H1 (cell line): Measurements from ENCODE around the gene EFHC1. TPM values are rescaled to one million over a fixed set of nuclear protein-coding genes. Genes with fewer than 3 reads are reported as not detected.

Experiments used
- CTCF ChIA-PET: fragments of 300-600 bp; sonication (Branson Sonifier 250); formaldehyde crosslinking; loops from one replicate; lab custom pipeline; 2021; ENCODE audit not compliant: partially characterized antibody; lab: Charles Lee
- POLR2A ChIA-PET: fragments of 300-600 bp; sonication (Branson Sonifier 250); formaldehyde crosslinking; loops from one replicate; lab custom pipeline; 2021; ENCODE audit warnings: inconsistent platforms; ENCODE audit not compliant: partially characterized antibody; lab: Charles Lee
- DNase-seq, 2 experiments: peaks; one replicate each; pipeline versions ENCODE4 v3.0.0 to v3.0.0-alpha.2; 2010 to 2022; ENCODE audit warnings: low spot score in 2 of 2, low read depth in 1 of 2, mixed read lengths in 1 of 2
- FAIRE-seq: peaks from 2 replicates; lab custom pipeline; 2011; peaks lifted over from hg19 to GRCh38; lab: Jason Lieb, UNC
- H2AFZ ChIP-seq: 2 replicates; pipeline ENCODE4 v1.8.1; 2012; ENCODE audit warnings: low read length, inconsistent platforms
- H2AK5ac ChIP-seq: 2 replicates; pipeline ENCODE4 v1.6.1; 2013; ENCODE audit warnings: low read depth, low read length
- H2BK120ac ChIP-seq: replicated peaks from 2 replicates; pipeline ENCODE3; 2013; ENCODE audit warnings: low read depth, low read length, inconsistent platforms
- H2BK12ac ChIP-seq: 2 replicates; pipeline ENCODE4 v1.6.1; 2013; ENCODE audit warnings: low read depth, low read length
- H2BK15ac ChIP-seq: 2 replicates; pipeline ENCODE4 v1.6.1; 2013; ENCODE audit warnings: low read length
- H2BK20ac ChIP-seq: 2 replicates; pipeline ENCODE4 v1.6.1; 2013; ENCODE audit warnings: low read length
- H2BK5ac ChIP-seq: 2 replicates; pipeline ENCODE4 v1.6.1; 2013; ENCODE audit warnings: low read depth, low read length
- H3K14ac ChIP-seq: 2 replicates; pipeline ENCODE4 v1.6.1; 2013; ENCODE audit warnings: inconsistent platforms; ENCODE audit not compliant: insufficient read length
- H3K18ac ChIP-seq: 2 replicates; pipeline ENCODE4 v1.6.1; 2013; ENCODE audit warnings: low read length; ENCODE audit errors: extremely low read depth
- H3K23ac ChIP-seq: 2 replicates; pipeline ENCODE4 v1.6.1; 2013; ENCODE audit warnings: inconsistent platforms; ENCODE audit not compliant: insufficient read length
- H3K23me2 ChIP-seq: 2 replicates; pipeline ENCODE4 v1.6.1; 2013; ENCODE audit warnings: low read depth, low read length
- H3K27ac ChIP-seq: 2 replicates; pipeline ENCODE4 v1.6.1; 2011; ENCODE audit warnings: low read depth, low read length, inconsistent platforms
- H3K27me3 ChIP-seq, 4 experiments: replicated peaks in 1 of 4; 1 replicate in 1 of 4; 2 replicates in 3 of 4; pipeline versions ENCODE4 v1.6.1 to v1.8.1; 2011 to 2013; ENCODE audit warnings: low read length in 3 of 4, mild to moderate bottlenecking in 3 of 4, inconsistent platforms in 2 of 4, mixed read lengths in 2 of 4, moderate library complexity in 1 of 4; ENCODE audit not compliant: control insufficient read depth in 3 of 4, insufficient read depth in 3 of 4; ENCODE audit errors: extremely low read depth in 1 of 4
- H3K36me3 ChIP-seq, 4 experiments: 2 replicates each; pipeline versions ENCODE4 v1.6.1 to v1.8.1; 2011 to 2013; ENCODE audit warnings: mild to moderate bottlenecking in 4 of 4, low read length in 3 of 4, moderate library complexity in 2 of 4, control low read depth in 1 of 4, inconsistent platforms in 1 of 4; ENCODE audit not compliant: insufficient read depth in 4 of 4, control insufficient read depth in 2 of 4
- H3K4ac ChIP-seq: replicated peaks from 2 replicates; pipeline ENCODE3; 2013; ENCODE audit warnings: low read length, low read depth, mixed read lengths, inconsistent platforms; ENCODE audit not compliant: insufficient read length
- H3K4me1 ChIP-seq, 4 experiments: replicated peaks in 1 of 4; 1 replicate in 1 of 4; 2 replicates in 3 of 4; pipeline versions ENCODE4 v1.6.1 to v1.8.1; 2011 to 2013; ENCODE audit warnings: low read length in 3 of 4, inconsistent platforms in 2 of 4, mixed read lengths in 1 of 4; ENCODE audit not compliant: insufficient read depth in 4 of 4, control insufficient read depth in 3 of 4
- H3K4me2 ChIP-seq, 2 experiments: 2 replicates each; pipeline versions ENCODE4 v1.6.1 to v1.8.1; 2011 to 2013; ENCODE audit warnings: low read depth in 2 of 2, low read length in 2 of 2, control low read depth in 1 of 2, inconsistent platforms in 1 of 2, mild to moderate bottlenecking in 1 of 2; ENCODE audit not compliant: insufficient read depth in 1 of 2
- H3K4me3 ChIP-seq, 4 experiments: fragments of 200-600, 300-600 bp in 1 of 4; sonication (generic), shearing (Covaris generic), sonication (Bioruptor Twin) in 1 of 4; 2 replicates each; pipeline versions ENCODE4 v1.5.1 to v1.8.1; 2011 to 2016; ENCODE audit warnings: low read length in 4 of 4, low read depth in 3 of 4, control low read depth in 2 of 4, inconsistent platforms in 2 of 4, mild to moderate bottlenecking in 2 of 4, mixed read lengths in 1 of 4, moderate library complexity in 1 of 4; ENCODE audit not compliant: insufficient read depth in 2 of 4; ENCODE audit errors: extremely low read depth in 1 of 4
- H3K56ac ChIP-seq: replicated peaks from 2 replicates; pipeline ENCODE3; 2013; ENCODE audit warnings: low read depth, mild to moderate bottlenecking, mixed read lengths, low read length, inconsistent platforms; ENCODE audit not compliant: insufficient read length
- H3K79me1 ChIP-seq: 2 replicates; pipeline ENCODE4 v1.6.1; 2013; ENCODE audit warnings: low read depth, low read length, control low read depth
- H3K79me2 ChIP-seq, 2 experiments: 2 replicates each; pipeline versions ENCODE4 v1.6.1 to v1.8.1; 2012 to 2013; ENCODE audit warnings: low read length in 2 of 2, mild to moderate bottlenecking in 2 of 2, inconsistent platforms in 1 of 2; ENCODE audit not compliant: insufficient read depth in 2 of 2, control insufficient read depth in 1 of 2
- H3K9ac ChIP-seq, 4 experiments: replicated peaks in 1 of 4; 1 replicate in 1 of 4; 2 replicates in 3 of 4; pipeline versions ENCODE4 v1.6.1 to v1.8.1; 2011 to 2013; ENCODE audit warnings: low read depth in 3 of 4, low read length in 3 of 4, control low read depth in 2 of 4, mild to moderate bottlenecking in 2 of 4, moderate library complexity in 2 of 4, inconsistent platforms in 1 of 4; ENCODE audit errors: extremely low read depth in 1 of 4
- H3K9me3 ChIP-seq, 2 experiments: 2 replicates each; pipeline versions ENCODE4 v1.6.1 to v1.8.1; 2012 to 2013; ENCODE audit warnings: mild to moderate bottlenecking in 2 of 2, moderate library complexity in 2 of 2, control low read depth in 1 of 2, inconsistent platforms in 1 of 2, low read depth in 1 of 2, low read length in 1 of 2, mixed read lengths in 1 of 2; ENCODE audit not compliant: insufficient read depth in 2 of 2
- H4K20me1 ChIP-seq, 2 experiments: replicated peaks in 1 of 2; 2 replicates each; pipeline versions ENCODE3 to v1.8.1; 2011 to 2013; ENCODE audit warnings: inconsistent platforms in 2 of 2, low read length in 2 of 2, mild to moderate bottlenecking in 1 of 2; ENCODE audit not compliant: insufficient read depth in 2 of 2, control insufficient read depth in 1 of 2
- H4K5ac ChIP-seq: 2 replicates; pipeline ENCODE4 v1.6.1; 2013; ENCODE audit warnings: low read length, low read depth, mixed read lengths, inconsistent platforms; ENCODE audit not compliant: insufficient read length
- H4K8ac ChIP-seq: 2 replicates; pipeline ENCODE4 v1.8.0; 2013; ENCODE audit warnings: mild to moderate bottlenecking, moderate library complexity, low read length, inconsistent platforms; ENCODE audit not compliant: insufficient read depth; ENCODE audit errors: extremely low read depth
- H4K91ac ChIP-seq: replicated peaks from 2 replicates; pipeline ENCODE3; 2013; ENCODE audit warnings: low read length, mixed read lengths, inconsistent platforms; ENCODE audit not compliant: insufficient read length
- BACH1 ChIP-seq: IDR thresholded peaks from 2 replicates; pipeline ENCODE4 v1.6.1; 2012; ENCODE audit warnings: low read length, improper control_type of control experiment
- BRCA1 ChIP-seq: IDR thresholded peaks from 2 replicates; pipeline ENCODE4 v1.6.1; 2012; ENCODE audit warnings: low read depth, low read length, improper control_type of control experiment
- EGR1 ChIP-seq: IDR thresholded peaks from 2 replicates; pipeline ENCODE4 v1.6.1; 2011; ENCODE audit warnings: low read depth, low read length, borderline replicate concordance
- EP300 ChIP-seq, 2 experiments: IDR thresholded peaks; 1 replicate in 1 of 2; 2 replicates in 1 of 2; pipeline ENCODE4 v1.6.1; 2011 to 2012; ENCODE audit warnings: low read depth in 2 of 2, low read length in 2 of 2, mild to moderate bottlenecking in 2 of 2, borderline replicate concordance in 1 of 2, inconsistent platforms in 1 of 2, moderate library complexity in 1 of 2
- KDM4A ChIP-seq: IDR thresholded peaks from one replicate; pipeline ENCODE4 v1.7.1; 2012; ENCODE audit warnings: low read depth, mild to moderate bottlenecking, moderate library complexity, low read length, inconsistent platforms; ENCODE audit not compliant: severe bottlenecking
- NANOG ChIP-seq: IDR thresholded peaks from 2 replicates; pipeline ENCODE4 v1.6.1; 2011; ENCODE audit warnings: low read length, low read depth, mild to moderate bottlenecking, inconsistent platforms; ENCODE audit not compliant: insufficient read depth, poor library complexity, severe bottlenecking
- POLR2AphosphoS5 ChIP-seq: IDR thresholded peaks from 2 replicates; pipeline ENCODE4 v1.6.1; 2011; ENCODE audit warnings: low read depth, low read length
- POU5F1 ChIP-seq: IDR thresholded peaks from 2 replicates; pipeline ENCODE4 v1.6.1; 2011; ENCODE audit warnings: low read depth, mild to moderate bottlenecking, low read length, moderate library complexity
- TBP ChIP-seq: IDR thresholded peaks from 2 replicates; pipeline ENCODE4 v1.6.1; 2011; ENCODE audit warnings: low read depth, low read length, improper control_type of control experiment
- WGBS, 2 experiments: shearing (Covaris generic) in 1 of 2; methylation state at CpG; one replicate each; pipeline versions ENCODE4 v1.1.6 to v1.1.7; 2013 to 2015; ENCODE audit warnings: low lambda C conversion rate in 2 of 2, mixed read lengths in 2 of 2, inconsistent platforms in 1 of 2, low coverage in 1 of 2, missing lambda C conversion rate in 1 of 2; ENCODE audit not compliant: insufficient replicate concordance in 2 of 2, insufficient coverage in 1 of 2, insufficient read length in 1 of 2; ENCODE audit errors: extremely low coverage in 1 of 2, missing lambda C conversion rate in 1 of 2; 5-methylcytosine and 5-hydroxymethylcytosine counted together
- polyA plus RNA-seq, 7 experiments: library from polyadenylated mRNA; depleted of rRNA in 3 of 7; stranded (reverse) in 5 of 7; unstranded in 2 of 7; fragments of >200 nt in 5 of 7; fragments of 200-250 nt in 2 of 7; gene quantifications; 1 replicate in 5 of 7; 2 replicates in 1 of 7; 4 replicates in 1 of 7; pipeline versions ENCODE4 v1.2.1 to v1.2.3, GENCODE V29; 2011 to 2013; ENCODE audit warnings: missing spikeins in 2 of 7, mixed read lengths in 2 of 7
- total RNA-seq: library from RNA; stranded (reverse); fragmentation: NEBNext Ultra II Directional; extraction: Animal tissue kit (Norgen Biotek cat#: 25700); gene quantifications from 2 replicates; pipeline ENCODE4 v1.2.1, GENCODE V29; 2021
- TF ChIP-seq, protein P1 (sequence below), 3 experiments: IDR thresholded peaks; 1 replicate in 2 of 3; 2 replicates in 1 of 3; pipeline versions ENCODE4 v1.5.1 to v1.6.1; 2011; ENCODE audit warnings: low read length in 3 of 3, mild to moderate bottlenecking in 3 of 3, inconsistent platforms in 2 of 3, low read depth in 1 of 3, moderate library complexity in 1 of 3; ENCODE audit not compliant: insufficient read depth in 1 of 3; ENCODE audit errors: control extremely low read depth in 1 of 3
- TF ChIP-seq, protein P2 (sequence below): IDR thresholded peaks from 2 replicates; pipeline ENCODE4 v1.6.1; 2012; ENCODE audit warnings: inconsistent platforms

EFHC1 gene
- total and polyA plus RNA-seq, 2 of the 8 experiments (the other 6 are each of a cell fraction or from before 2014, with no cell fraction given), result 10.5 to 16.4 TPM

- H2BK5ac ChIP-seq, result no peak overlapping the region
- H3K18ac ChIP-seq, result no peak overlapping the region
- TF ChIP-seq NANOG, result no peak
- no peak for TF ChIP-seq BRCA1
- TF ChIP-seq, protein P1, sequence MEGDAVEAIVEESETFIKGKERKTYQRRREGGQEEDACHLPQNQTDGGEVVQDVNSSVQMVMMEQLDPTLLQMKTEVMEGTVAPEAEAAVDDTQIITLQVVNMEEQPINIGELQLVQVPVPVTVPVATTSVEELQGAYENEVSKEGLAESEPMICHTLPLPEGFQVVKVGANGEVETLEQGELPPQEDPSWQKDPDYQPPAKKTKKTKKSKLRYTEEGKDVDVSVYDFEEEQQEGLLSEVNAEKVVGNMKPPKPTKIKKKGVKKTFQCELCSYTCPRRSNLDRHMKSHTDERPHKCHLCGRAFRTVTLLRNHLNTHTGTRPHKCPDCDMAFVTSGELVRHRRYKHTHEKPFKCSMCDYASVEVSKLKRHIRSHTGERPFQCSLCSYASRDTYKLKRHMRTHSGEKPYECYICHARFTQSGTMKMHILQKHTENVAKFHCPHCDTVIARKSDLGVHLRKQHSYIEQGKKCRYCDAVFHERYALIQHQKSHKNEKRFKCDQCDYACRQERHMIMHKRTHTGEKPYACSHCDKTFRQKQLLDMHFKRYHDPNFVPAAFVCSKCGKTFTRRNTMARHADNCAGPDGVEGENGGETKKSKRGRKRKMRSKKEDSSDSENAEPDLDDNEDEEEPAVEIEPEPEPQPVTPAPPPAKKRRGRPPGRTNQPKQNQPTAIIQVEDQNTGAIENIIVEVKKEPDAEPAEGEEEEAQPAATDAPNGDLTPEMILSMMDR (IDR thresholded peaks at IDR 0.05; ENCODE audit: control extremely low read depth in 1 of 3, insufficient read depth in 1 of 3, low read depth in 1 of 3, low read length in 3 of 3), result no peak
- no peak for TF ChIP-seq POLR2AphosphoS5
- no peak for TF ChIP-seq EP300 (IDR thresholded peaks at IDR 0.05; ENCODE audit: borderline replicate concordance in 1 of 2, low read depth in 2 of 2, low read length in 2 of 2)
- TF ChIP-seq EGR1, result no peak
- no peak for TF ChIP-seq TBP
- TF ChIP-seq POU5F1, result no peak
- TF ChIP-seq, protein P2, sequence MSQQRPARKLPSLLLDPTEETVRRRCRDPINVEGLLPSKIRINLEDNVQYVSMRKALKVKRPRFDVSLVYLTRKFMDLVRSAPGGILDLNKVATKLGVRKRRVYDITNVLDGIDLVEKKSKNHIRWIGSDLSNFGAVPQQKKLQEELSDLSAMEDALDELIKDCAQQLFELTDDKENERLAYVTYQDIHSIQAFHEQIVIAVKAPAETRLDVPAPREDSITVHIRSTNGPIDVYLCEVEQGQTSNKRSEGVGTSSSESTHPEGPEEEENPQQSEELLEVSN, result no peak
- no peak for TF ChIP-seq BACH1
- TF ChIP-seq KDM4A, result no peak
- TF ChIP-seq, all 59 proteins: peak for 0
- DNase-seq (no peak), FAIRE-seq (no peak)
- H4K8ac ChIP-seq, result no peak overlapping the region
- no peak overlapping the region for H3K4me2 ChIP-seq
- H3K27ac ChIP-seq, result no peak overlapping the region
- H3K14ac ChIP-seq, result no peak overlapping the region
- no peak overlapping the region for H2BK120ac ChIP-seq
- no peaks in the 10 kb centered on the region for H3K23me2 ChIP-seq
- no peaks in the 10 kb centered on the region for H4K20me1 ChIP-seq
- H4K5ac ChIP-seq, result no peak overlapping the region
- no peaks in the 10 kb centered on the region; a peak in 1 of 8 replicates for H3K36me3 ChIP-seq
- CTCF ChIA-PET, result no interaction called here
- H2BK12ac ChIP-seq, result no peak overlapping the region
- H3K23ac ChIP-seq, result no peak overlapping the region
- H3K4me3 ChIP-seq, result no peak overlapping the region
- POLR2A ChIA-PET, result no interaction called here
- H3K4me1 ChIP-seq, result no peaks in the 10 kb centered on the region
- H3K27me3 ChIP-seq, result no peaks in the 10 kb centered on the region
- no peaks in the 10 kb centered on the region for H3K79me1 ChIP-seq
- no peak overlapping the region for H2BK20ac ChIP-seq
- H2AFZ ChIP-seq, result no peak overlapping the region
- WGBS, 2 experiments, result 83% methylated on average over 1 of the region's 1 CpG; no CpG with 5 or more reads in 1 of the 2 experiments
- H3K9me3 ChIP-seq, result no peaks in the 10 kb centered on the region
- H4K91ac ChIP-seq, result no peak overlapping the region
- no peak overlapping the region for H2AK5ac ChIP-seq
- no peaks in the 10 kb centered on the region for H3K79me2 ChIP-seq
- no peak overlapping the region for H2BK15ac ChIP-seq
- H3K56ac ChIP-seq, result no peak overlapping the region
- H3K9ac ChIP-seq, result no peak overlapping the region
- H3K4ac ChIP-seq, result no peak overlapping the region
Measured at GRCh38 chr6:52435345-52435744, 15.2 kb downstream of the EFHC1 start.
